ENCODE measurements around the gene VPS4B. TPM values are rescaled to one million over a fixed set of nuclear protein-coding genes. Genes with fewer than 3 reads are reported as not detected.

The VPS4B gene
- total RNA-seq = 47.4 and 47.5 TPM in 2 replicates

GRCh38 chr18:63422087-63422863 lies at the start of gene VPS4B:
TSS of gene VPS4B (minus strand) at chr18:63422476. CDS start at chr18:63422259, 217 bp downstream.

DNA sequence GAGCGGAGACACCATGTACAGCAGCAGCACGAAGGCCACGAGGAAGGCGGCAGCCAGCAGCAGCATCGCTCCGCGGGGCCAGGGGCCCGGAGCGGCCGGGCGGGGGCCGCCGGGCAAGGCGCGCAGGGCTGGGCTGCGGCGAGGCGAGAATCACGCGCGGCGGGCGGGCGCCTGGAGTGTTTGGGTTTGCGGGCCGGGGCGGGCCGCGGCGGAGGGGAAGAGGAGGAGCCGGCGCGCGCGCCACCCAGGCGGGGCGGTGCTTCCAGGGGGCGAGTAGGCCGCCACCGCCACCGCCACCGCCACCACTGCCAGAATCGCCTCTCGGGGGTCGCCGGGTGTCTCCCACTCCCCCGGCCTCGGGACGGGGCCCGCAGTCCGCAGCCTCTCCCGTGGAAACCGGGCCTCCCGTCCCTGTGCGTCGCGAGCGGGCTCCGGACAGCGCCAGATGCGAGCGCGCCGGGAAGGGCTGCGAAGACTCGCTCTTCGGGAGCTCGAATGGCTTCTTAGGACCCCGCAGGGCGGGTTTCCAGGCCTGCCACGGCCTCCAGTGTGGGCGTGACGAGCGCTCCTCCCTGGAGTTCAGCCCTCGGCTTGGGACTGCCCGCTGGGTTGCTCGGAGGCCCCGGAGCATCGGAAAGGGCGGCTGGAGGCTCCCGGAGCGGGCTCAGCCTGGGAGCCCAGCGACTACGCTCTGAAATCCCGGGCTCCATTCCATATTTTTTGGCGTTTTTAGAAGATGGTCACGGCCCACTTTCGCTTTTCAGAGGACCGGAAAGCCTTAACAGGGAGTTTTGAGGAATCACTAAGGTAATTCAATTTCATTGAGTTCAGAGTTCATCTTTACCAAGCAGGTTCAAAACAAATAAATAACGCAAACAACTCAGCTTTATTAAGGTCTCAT lies 55.0 kb downstream of the VPS4B start, which contains the start of gene KDSR:
Gene KDSR (minus strand): TSS at position 154 of the 901 bp plus-strand sequence. CDS start 88 bp downstream, at position 66.

Other genes with a start within 250 kb of the VPS4B start
- 1.8 and 3.7 TPM in 2 replicates for gene BCL2, start 102.7 kb downstream of the VPS4B start, total RNA-seq
- 33.3 and 39.5 TPM in 2 replicates for gene KDSR, start 55.3 kb downstream of the VPS4B start, total RNA-seq
- gene SERPINB5, start 54.5 kb upstream of the VPS4B start, total RNA-seq = 0.65 and 1.1 TPM in 2 replicates
- 0.32 TPM in 1 of 2 replicates, not detected in the other for gene SERPINB12, start 119.9 kb upstream of the VPS4B start, total RNA-seq
- not detected in 2 replicates for gene SERPINB13, start 164.9 kb upstream of the VPS4B start, total RNA-seq
- gene SERPINB4, start 221.8 kb upstream of the VPS4B start, total RNA-seq = not detected in 2 replicates
- gene SERPINB3, start 239.4 kb upstream of the VPS4B start, total RNA-seq = not detected in 2 replicates

Data from hair follicle dermal papilla cell (primary cell).